HEK293 (cell line): Measurements from ENCODE around the gene EEFSEC.
A peak's percentile ranks its signal among the peaks of the same experiment; 100 is the strongest.

ENCODE experiments used
- CTCF ChIA-PET: fragments of 350-600 bp; formaldehyde crosslinking; extraction: SDS; loops from one replicate; lab custom pipeline; 2021; ENCODE audit warnings: antibody characterized with exemption; lab: Yijun Ruan, JAX
- POLR2A ChIA-PET: fragments of 300-600 bp; formaldehyde crosslinking; extraction: SDS; loops from one replicate; lab custom pipeline; 2020; ENCODE audit warnings: antibody characterized with exemption, inconsistent platforms; lab: Yijun Ruan, JAX
- H3K27ac ChIP-seq: fragments of 200-500 bp; sonication (Bioruptor generic); 2 replicates; pipeline ENCODE4 v1.5.1; 2014; ENCODE audit warnings: low read depth, low read length, control low read depth, inconsistent platforms; ENCODE audit errors: extremely low read depth
- H3K36me3 ChIP-seq, 2 experiments: fragments of 200-500 bp in 1 of 2; sonication (Bioruptor generic) in 1 of 2; 1 replicate in 1 of 2; 2 replicates in 1 of 2; pipeline ENCODE4 v1.5.1; 2014 to 2017; ENCODE audit warnings: inconsistent platforms in 2 of 2, low read length in 2 of 2; ENCODE audit not compliant: control insufficient read depth in 2 of 2, insufficient read depth in 1 of 2
- H3K4me1 ChIP-seq: fragments of 200-500 bp; sonication (Bioruptor generic); 2 replicates; pipeline ENCODE4 v1.5.1; 2014; ENCODE audit warnings: mild to moderate bottlenecking, low read length, inconsistent platforms; ENCODE audit not compliant: control insufficient read depth, insufficient read depth
- H3K4me3 ChIP-seq: 2 replicates; pipeline ENCODE4 v1.5.1; 2011; ENCODE audit warnings: low read depth, mild to moderate bottlenecking, control low read depth, low read length, moderate library complexity
- H3K9me3 ChIP-seq: fragments of 200-500 bp; sonication (Bioruptor generic); 2 replicates; pipeline ENCODE4 v1.5.1; 2014; ENCODE audit warnings: low read depth, low read length, inconsistent platforms; ENCODE audit not compliant: control insufficient read depth, insufficient read depth
- EGR2 ChIP-seq: fragments of 450-650 bp; formaldehyde crosslinking; IDR thresholded peaks from 2 replicates; pipeline ENCODE4 v1.5.1; 2016; ENCODE audit warnings: low read depth, missing biosample characterization, missing genetic modification characterization
- GLIS2 ChIP-seq: fragments of 450-650 bp; formaldehyde crosslinking; IDR thresholded peaks from 2 replicates; pipeline ENCODE4 v1.5.1; 2016; ENCODE audit warnings: missing biosample characterization, missing genetic modification characterization
- PRDM2 ChIP-seq: fragments of 450-650 bp; formaldehyde crosslinking; IDR thresholded peaks from 2 replicates; pipeline ENCODE4 v1.5.1; 2016; ENCODE audit warnings: missing biosample characterization, missing genetic modification characterization, borderline replicate concordance
- TCF7L2 ChIP-seq: IDR thresholded peaks from 2 replicates; pipeline ENCODE4 v1.6.1; 2011; ENCODE audit warnings: low read depth, mild to moderate bottlenecking, inconsistent platforms, low read length, moderate library complexity, borderline replicate concordance
- ZIC2 ChIP-seq: fragments of 450-650 bp; formaldehyde crosslinking; IDR thresholded peaks from 2 replicates; pipeline ENCODE4 v1.5.1; 2016; ENCODE audit warnings: missing biosample characterization, missing genetic modification characterization
- ZNF19 ChIP-seq: fragments of 450-650 bp; formaldehyde crosslinking; IDR thresholded peaks from 2 replicates; pipeline ENCODE4; 2016; ENCODE audit warnings: missing biosample characterization, missing genetic modification characterization, low read depth
- ZNF423 ChIP-seq: fragments of 450-650 bp; formaldehyde crosslinking; IDR thresholded peaks from 2 replicates; pipeline ENCODE4 v1.5.1; 2016; ENCODE audit warnings: missing biosample characterization, missing genetic modification characterization
- ZNF488 ChIP-seq: fragments of 450-650 bp; formaldehyde crosslinking; IDR thresholded peaks from 2 replicates; pipeline ENCODE4 v1.5.1; 2016; ENCODE audit warnings: missing biosample characterization, missing genetic modification characterization
- ZNF677 ChIP-seq: fragments of 450-650 bp; IDR thresholded peaks from 2 replicates; pipeline ENCODE4 v1.5.0; 2018; ENCODE audit warnings: missing biosample characterization, mild to moderate bottlenecking, missing genetic modification characterization, moderate library complexity
- ZNF701 ChIP-seq: fragments of 450-650 bp; formaldehyde crosslinking; IDR thresholded peaks from 2 replicates; pipeline ENCODE4 v1.5.1; 2016; ENCODE audit warnings: missing biosample characterization, missing genetic modification characterization
- ZNF747 ChIP-seq: fragments of 450-650 bp; formaldehyde crosslinking; IDR thresholded peaks from 2 replicates; pipeline ENCODE4 v1.5.1; 2016; ENCODE audit warnings: missing biosample characterization, missing genetic modification characterization
- ZNF768 ChIP-seq: fragments of 450-650 bp; formaldehyde crosslinking; IDR thresholded peaks from 2 replicates; pipeline ENCODE4 v1.5.1; 2018; ENCODE audit warnings: missing biosample characterization, mild to moderate bottlenecking, missing genetic modification characterization
- TF ChIP-seq, protein P1 (sequence below): fragments of 450-650 bp; formaldehyde crosslinking; IDR thresholded peaks from 2 replicates; pipeline ENCODE4 v1.5.1; 2016; ENCODE audit warnings: missing biosample characterization, missing genetic modification characterization
- TF ChIP-seq, protein P2 (sequence below): fragments of 450-650 bp; formaldehyde crosslinking; IDR thresholded peaks from 2 replicates; pipeline ENCODE4 v1.5.1; 2016; ENCODE audit warnings: missing biosample characterization, missing genetic modification characterization
- TF ChIP-seq, protein P3 (sequence below): fragments of 450-650 bp; formaldehyde crosslinking; IDR thresholded peaks from 2 replicates; pipeline ENCODE4; 2016; ENCODE audit warnings: missing biosample characterization, missing genetic modification characterization
- TF ChIP-seq, protein P4 (sequence below): fragments of 450-650 bp; formaldehyde crosslinking; IDR thresholded peaks from 2 replicates; pipeline ENCODE4 v1.5.1; 2016; ENCODE audit warnings: missing biosample characterization, missing genetic modification characterization

The EEFSEC gene

DNA sequence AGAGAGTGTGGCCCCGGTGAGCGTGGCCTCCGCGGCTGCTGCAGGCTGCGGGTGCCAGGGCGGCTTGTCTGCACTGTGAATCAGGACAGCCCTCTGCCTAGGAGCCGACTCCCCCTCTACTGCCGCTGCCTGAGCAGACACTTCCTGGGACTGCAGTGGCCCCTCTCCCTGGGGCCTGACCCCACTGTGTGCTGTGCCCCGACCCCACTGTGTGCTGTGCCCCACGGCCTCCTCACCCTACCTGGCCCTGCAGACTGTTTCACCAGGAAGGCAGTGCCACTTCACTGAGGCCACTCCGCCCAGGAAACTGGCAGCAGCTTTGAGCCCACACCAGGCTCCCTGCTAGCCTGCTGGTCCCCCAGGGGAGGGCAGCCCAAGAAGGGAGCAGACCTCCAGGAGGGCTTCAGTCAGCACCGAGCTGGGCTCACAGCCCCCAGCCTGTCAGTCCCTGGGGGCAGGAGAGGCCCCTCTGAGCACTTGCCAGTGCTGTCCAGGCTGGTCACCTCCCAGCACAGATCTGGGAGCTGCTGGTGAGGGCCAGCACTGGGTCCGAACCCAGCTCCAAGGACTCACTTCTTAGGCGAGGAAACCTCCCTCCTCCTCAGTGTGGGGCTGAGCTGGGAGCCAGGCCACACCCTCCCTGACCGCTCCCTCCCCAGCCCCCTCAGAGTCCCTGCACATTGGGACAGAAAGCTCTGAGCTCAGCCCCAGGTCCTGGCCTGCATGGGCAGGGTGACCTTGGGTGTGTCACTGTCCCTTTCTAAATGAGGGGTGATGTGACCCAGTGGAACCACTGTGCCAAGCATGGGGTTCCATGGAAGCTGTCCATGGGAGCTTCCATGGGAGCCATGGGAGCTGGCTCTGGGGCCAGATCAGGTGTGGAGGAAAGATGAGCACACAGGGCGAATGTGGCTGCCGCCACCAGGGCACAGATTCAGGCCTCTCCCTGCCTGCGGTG is 256.6 kb downstream of the EEFSEC start (continued):
- TF ChIP-seq, protein P1, sequence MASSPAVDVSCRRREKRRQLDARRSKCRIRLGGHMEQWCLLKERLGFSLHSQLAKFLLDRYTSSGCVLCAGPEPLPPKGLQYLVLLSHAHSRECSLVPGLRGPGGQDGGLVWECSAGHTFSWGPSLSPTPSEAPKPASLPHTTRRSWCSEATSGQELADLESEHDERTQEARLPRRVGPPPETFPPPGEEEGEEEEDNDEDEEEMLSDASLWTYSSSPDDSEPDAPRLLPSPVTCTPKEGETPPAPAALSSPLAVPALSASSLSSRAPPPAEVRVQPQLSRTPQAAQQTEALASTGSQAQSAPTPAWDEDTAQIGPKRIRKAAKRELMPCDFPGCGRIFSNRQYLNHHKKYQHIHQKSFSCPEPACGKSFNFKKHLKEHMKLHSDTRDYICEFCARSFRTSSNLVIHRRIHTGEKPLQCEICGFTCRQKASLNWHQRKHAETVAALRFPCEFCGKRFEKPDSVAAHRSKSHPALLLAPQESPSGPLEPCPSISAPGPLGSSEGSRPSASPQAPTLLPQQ (tag by site-specific recombination), result no peak
- no peak for TF ChIP-seq ZNF423 (tag by site-specific recombination)
- TF ChIP-seq ZIC2 (tag by site-specific recombination), result peak; percentile 57
- TF ChIP-seq ZNF19 (tag by site-specific recombination), result no peak
- no peak for TF ChIP-seq ZNF701
- no peak for TF ChIP-seq TCF7L2
- TF ChIP-seq ZNF768 (tag by site-specific recombination), result no peak
- no peak for TF ChIP-seq ZNF488 (tag by site-specific recombination)
- TF ChIP-seq ZNF677, result no peak
- TF ChIP-seq, protein P2, sequence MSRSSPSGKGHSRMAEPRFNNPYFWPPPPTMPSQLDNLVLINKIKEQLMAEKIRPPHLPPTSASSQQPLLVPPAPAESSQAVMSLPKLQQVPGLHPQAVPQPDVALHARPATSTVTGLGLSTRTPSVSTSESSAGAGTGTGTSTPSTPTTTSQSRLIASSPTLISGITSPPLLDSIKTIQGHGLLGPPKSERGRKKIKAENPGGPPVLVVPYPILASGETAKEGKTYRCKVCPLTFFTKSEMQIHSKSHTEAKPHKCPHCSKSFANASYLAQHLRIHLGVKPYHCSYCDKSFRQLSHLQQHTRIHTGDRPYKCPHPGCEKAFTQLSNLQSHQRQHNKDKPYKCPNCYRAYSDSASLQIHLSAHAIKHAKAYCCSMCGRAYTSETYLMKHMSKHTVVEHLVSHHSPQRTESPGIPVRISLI (tag by site-specific recombination), result no peak
- TF ChIP-seq ZNF747, result no peak
- TF ChIP-seq GLIS2 (tag by site-specific recombination), result peak; percentile 47; the same call in 1 of the 2 replicates
- TF ChIP-seq, protein P3, sequence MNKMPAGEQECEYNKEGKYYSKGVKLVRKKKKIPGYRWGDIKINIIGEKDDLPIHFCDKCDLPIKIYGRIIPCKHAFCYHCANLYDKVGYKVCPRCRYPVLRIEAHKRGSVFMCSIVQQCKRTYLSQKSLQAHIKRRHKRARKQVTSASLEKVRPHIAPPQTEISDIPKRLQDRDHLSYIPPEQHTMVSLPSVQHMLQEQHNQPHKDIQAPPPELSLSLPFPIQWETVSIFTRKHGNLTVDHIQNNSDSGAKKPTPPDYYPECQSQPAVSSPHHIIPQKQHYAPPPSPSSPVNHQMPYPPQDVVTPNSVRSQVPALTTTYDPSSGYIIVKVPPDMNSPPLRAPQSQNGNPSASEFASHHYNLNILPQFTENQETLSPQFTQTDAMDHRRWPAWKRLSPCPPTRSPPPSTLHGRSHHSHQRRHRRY (tag by site-specific recombination), result no peak

- ChIA-PET CTCF (no interaction called here), POLR2A (no interaction called here)
- H3K9me3 ChIP-seq, result no peaks in the 10 kb centered on the region
- no peaks in the 10 kb centered on the region for H3K4me1 ChIP-seq
- H3K27ac ChIP-seq, result no peak overlapping the region
- no peaks in the 10 kb centered on the region for H3K36me3 ChIP-seq
- TF ChIP-seq EGR2 (peak; percentile 32; the same call in 1 of the 2 replicates), PRDM2 (tag by site-specific recombination) (no peak)
- TF ChIP-seq, protein P4, sequence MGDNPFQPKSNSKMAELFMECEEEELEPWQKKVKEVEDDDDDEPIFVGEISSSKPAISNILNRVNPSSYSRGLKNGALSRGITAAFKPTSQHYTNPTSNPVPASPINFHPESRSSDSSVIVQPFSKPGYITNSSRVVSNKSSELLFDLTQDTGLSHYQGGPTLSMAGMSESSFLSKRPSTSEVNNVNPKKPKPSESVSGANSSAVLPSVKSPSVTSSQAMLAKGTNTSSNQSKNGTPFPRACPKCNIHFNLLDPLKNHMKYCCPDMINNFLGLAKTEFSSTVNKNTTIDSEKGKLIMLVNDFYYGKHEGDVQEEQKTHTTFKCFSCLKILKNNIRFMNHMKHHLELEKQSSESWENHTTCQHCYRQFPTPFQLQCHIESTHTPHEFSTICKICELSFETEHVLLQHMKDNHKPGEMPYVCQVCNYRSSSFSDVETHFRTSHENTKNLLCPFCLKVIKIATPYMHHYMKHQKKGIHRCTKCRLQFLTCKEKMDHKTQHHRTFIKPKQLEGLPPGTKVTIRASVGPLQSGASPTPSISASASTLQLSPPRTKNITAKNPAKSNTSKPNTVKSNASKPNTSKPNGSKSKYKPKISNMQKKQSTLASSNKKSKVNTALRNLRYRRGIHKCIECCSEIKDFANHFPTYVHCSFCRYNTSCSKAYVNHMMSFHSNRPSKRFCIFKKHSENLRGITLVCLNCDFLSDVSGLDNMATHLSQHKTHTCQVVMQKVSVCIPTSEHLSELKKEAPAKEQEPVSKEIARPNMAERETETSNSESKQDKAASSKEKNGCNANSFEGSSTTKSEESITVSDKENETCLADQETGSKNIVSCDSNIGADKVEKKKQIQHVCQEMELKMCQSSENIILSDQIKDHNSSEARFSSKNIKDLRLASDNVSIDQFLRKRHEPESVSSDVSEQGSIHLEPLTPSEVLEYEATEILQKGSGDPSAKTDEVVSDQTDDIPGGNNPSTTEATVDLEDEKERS (tag by site-specific recombination), result no peak
- no peak overlapping the region for H3K4me3 ChIP-seq
Observed at GRCh38 chr3:128410669-128411573, 257.6 kb downstream of the EEFSEC start.
